Neural progenitor cell (in vitro differentiated cells): Measurements from ENCODE around the gene SLC5A2. TPM values are rescaled to one million over a fixed set of nuclear protein-coding genes. Genes with fewer than 3 reads are reported as not detected.

Source experiments
- DNase-seq: peaks from one replicate; pipeline ENCODE4 v3.0.0-alpha.2; 2016; ENCODE audit warnings: low spot score
- H2AFZ ChIP-seq: fragments of 200-600 bp; sonication (generic); replicated peaks from 2 replicates; pipeline ENCODE4 v1.6.1; 2016; ENCODE audit warnings: antibody characterized with exemption
- H3F3A ChIP-seq: fragments of 200-600 bp; sonication (generic); 2 replicates; pipeline ENCODE4 v1.6.1; 2016; ENCODE audit warnings: antibody characterized with exemption, low read depth
- H3K27ac ChIP-seq: fragments of 200-600 bp; sonication (generic); 2 replicates; pipeline ENCODE4 v1.5.1; 2016; ENCODE audit warnings: mild to moderate bottlenecking
- H3K27me3 ChIP-seq: fragments of 200-600 bp; sonication (generic); 2 replicates; pipeline ENCODE4 v1.6.1; 2016; ENCODE audit warnings: mild to moderate bottlenecking, moderate library complexity
- H3K36me3 ChIP-seq: fragments of 200-600 bp; sonication (generic); 2 replicates; pipeline ENCODE4 v1.5.1; 2016
- H3K4me1 ChIP-seq: fragments of 200-600 bp; sonication (generic); 2 replicates; pipeline ENCODE4 v1.6.1; 2016; ENCODE audit warnings: mixed run types
- H3K4me2 ChIP-seq: fragments of 200-600 bp; sonication (generic); 2 replicates; pipeline ENCODE4 v1.6.1; 2016
- H3K4me3 ChIP-seq: fragments of 200-600 bp; sonication (generic); 2 replicates; pipeline ENCODE4 v1.5.1; 2016
- H3K79me2 ChIP-seq: fragments of 200-600 bp; sonication (generic); 2 replicates; pipeline ENCODE4 v1.6.1; 2016; ENCODE audit warnings: low read depth
- H3K9ac ChIP-seq: fragments of 200-600 bp; sonication (generic); 2 replicates; pipeline ENCODE4 v1.6.1; 2016
- H3K9me3 ChIP-seq: fragments of 200-600 bp; sonication (generic); 2 replicates; pipeline ENCODE4 v1.5.1; 2016; ENCODE audit warnings: low read depth
- H4K20me1 ChIP-seq: fragments of 200-600 bp; sonication (generic); 2 replicates; pipeline ENCODE4 v1.6.1; 2016; ENCODE audit warnings: low read depth
- H3K27ac Mint-ChIP-seq: 3 replicates; pipeline ENCODE4 v1.8.0; 2021; ENCODE audit warnings: mixed read lengths
- H3K27me3 Mint-ChIP-seq: 2 replicates; pipeline ENCODE4 v1.8.0; 2022; ENCODE audit warnings: low read depth, mild to moderate bottlenecking, inconsistent platforms, moderate library complexity, mixed read lengths; ENCODE audit not compliant: insufficient read depth
- H3K36me3 Mint-ChIP-seq: 3 replicates; pipeline ENCODE4 v1.8.0; 2021; ENCODE audit warnings: mixed read lengths
- H3K4me1 Mint-ChIP-seq: 3 replicates; pipeline ENCODE4 v1.8.0; 2021; ENCODE audit warnings: mixed read lengths
- H3K4me3 Mint-ChIP-seq: 3 replicates; pipeline ENCODE4 v1.8.0; 2021; ENCODE audit warnings: mild to moderate bottlenecking, moderate library complexity, mixed read lengths
- H3K9me3 Mint-ChIP-seq: 3 replicates; pipeline ENCODE4 v1.8.0; 2020; ENCODE audit warnings: mixed read lengths
- EZH2 ChIP-seq: fragments of 200-600 bp; sonication (generic); IDR thresholded peaks from 2 replicates; pipeline ENCODE4 v1.6.1; 2017; ENCODE audit warnings: antibody characterized with exemption, mild to moderate bottlenecking, moderate library complexity
- EZH2phosphoT487 ChIP-seq: fragments of 200-600 bp; sonication (generic); IDR thresholded peaks from 2 replicates; pipeline ENCODE4 v1.6.1; 2017; ENCODE audit warnings: antibody characterized with exemption
- total RNA-seq: library from RNA; depleted of rRNA; stranded (reverse); fragments of >200 nt; gene quantifications from 2 replicates; pipeline ENCODE4 v1.2.3, GENCODE V29; 2015; ENCODE audit warnings: low replicate concordance
- TF ChIP-seq, protein P1 (sequence below): fragments of 200-600 bp; sonication (generic); IDR thresholded peaks from 2 replicates; pipeline ENCODE4 v1.5.1; 2017; ENCODE audit warnings: antibody characterized with exemption, mild to moderate bottlenecking

SLC5A2 gene
- total RNA-seq, 1 donor from 2014 or later, result not detected

- no peaks in the 10 kb centered on the region for H3K9me3 Mint-ChIP-seq
- Histone ChIP-seq H3K79me2 (peaks cover 15% of the 10 kb centered on the region), H3K9me3 (no peaks in the 10 kb centered on the region), H4K20me1 (peaks cover 3% of the 10 kb centered on the region), H3K36me3 (no peaks in the 10 kb centered on the region), H3K4me2 (no peak overlapping the region), H3K27me3 (no peaks in the 10 kb centered on the region), H3K9ac (no peak overlapping the region), H3K4me3 (no peak overlapping the region), H3F3A (no peaks in the 10 kb centered on the region), H2AFZ (no peak overlapping the region), H3K27ac (no peak overlapping the region), H3K4me1 (peaks cover 13% of the 10 kb centered on the region)
- TF ChIP-seq, protein P1, sequence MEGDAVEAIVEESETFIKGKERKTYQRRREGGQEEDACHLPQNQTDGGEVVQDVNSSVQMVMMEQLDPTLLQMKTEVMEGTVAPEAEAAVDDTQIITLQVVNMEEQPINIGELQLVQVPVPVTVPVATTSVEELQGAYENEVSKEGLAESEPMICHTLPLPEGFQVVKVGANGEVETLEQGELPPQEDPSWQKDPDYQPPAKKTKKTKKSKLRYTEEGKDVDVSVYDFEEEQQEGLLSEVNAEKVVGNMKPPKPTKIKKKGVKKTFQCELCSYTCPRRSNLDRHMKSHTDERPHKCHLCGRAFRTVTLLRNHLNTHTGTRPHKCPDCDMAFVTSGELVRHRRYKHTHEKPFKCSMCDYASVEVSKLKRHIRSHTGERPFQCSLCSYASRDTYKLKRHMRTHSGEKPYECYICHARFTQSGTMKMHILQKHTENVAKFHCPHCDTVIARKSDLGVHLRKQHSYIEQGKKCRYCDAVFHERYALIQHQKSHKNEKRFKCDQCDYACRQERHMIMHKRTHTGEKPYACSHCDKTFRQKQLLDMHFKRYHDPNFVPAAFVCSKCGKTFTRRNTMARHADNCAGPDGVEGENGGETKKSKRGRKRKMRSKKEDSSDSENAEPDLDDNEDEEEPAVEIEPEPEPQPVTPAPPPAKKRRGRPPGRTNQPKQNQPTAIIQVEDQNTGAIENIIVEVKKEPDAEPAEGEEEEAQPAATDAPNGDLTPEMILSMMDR, result no peak
- no peak for TF ChIP-seq EZH2
- TF ChIP-seq EZH2phosphoT487, result no peak
- H3K27me3 Mint-ChIP-seq, result peaks cover 5% of the 10 kb centered on the region
- peaks cover 22% of the 10 kb centered on the region for H3K4me1 Mint-ChIP-seq
- no peak overlapping the region for H3K27ac Mint-ChIP-seq
- DNase-seq, result no peak
- peak overlapping the region; percentile 7 for H3K4me3 Mint-ChIP-seq
- H3K36me3 Mint-ChIP-seq, result no peaks in the 10 kb centered on the region
Observed at GRCh38 chr16:31505483-31505882, 22.6 kb downstream of the SLC5A2 start.

GRCh38 chr16:31507617-31507928 is 24.6 kb downstream of the SLC5A2 start:
- H3K9me3 ChIP-seq, result no peaks in the 10 kb centered on the region
- Mint-ChIP-seq H3K27ac (peak overlapping the region; percentile 83), H3K4me3 (peak overlapping the region; percentile 94), H3K4me1 (peaks cover 22% of the 10 kb centered on the region), H3K27me3 (peaks cover 8% of the 10 kb centered on the region), H3K36me3 (no peaks in the 10 kb centered on the region), H3K9me3 (no peaks in the 10 kb centered on the region)
- peak overlapping the region; percentile 98 for H3K4me2 ChIP-seq
- TF ChIP-seq, protein P1, result no peak
- TF ChIP-seq EZH2, result no peak
- no peak for TF ChIP-seq EZH2phosphoT487
- H3K36me3 ChIP-seq, result no peaks in the 10 kb centered on the region
- peak overlapping the region; percentile 78 for H2AFZ ChIP-seq
- H4K20me1 ChIP-seq, result no peaks in the 10 kb centered on the region
- no peaks in the 10 kb centered on the region for H3K27me3 ChIP-seq
- peaks cover 15% of the 10 kb centered on the region for H3K79me2 ChIP-seq
- peak overlapping the region; percentile 81 for H3K9ac ChIP-seq
- H3K4me3 ChIP-seq, result peak overlapping the region; percentile 96
- peak overlapping the region; percentile 11 for H3K27ac ChIP-seq
- no peaks in the 10 kb centered on the region for H3F3A ChIP-seq
- H3K4me1 ChIP-seq, result peaks cover 13% of the 10 kb centered on the region
- no peak for DNase-seq

DNA sequence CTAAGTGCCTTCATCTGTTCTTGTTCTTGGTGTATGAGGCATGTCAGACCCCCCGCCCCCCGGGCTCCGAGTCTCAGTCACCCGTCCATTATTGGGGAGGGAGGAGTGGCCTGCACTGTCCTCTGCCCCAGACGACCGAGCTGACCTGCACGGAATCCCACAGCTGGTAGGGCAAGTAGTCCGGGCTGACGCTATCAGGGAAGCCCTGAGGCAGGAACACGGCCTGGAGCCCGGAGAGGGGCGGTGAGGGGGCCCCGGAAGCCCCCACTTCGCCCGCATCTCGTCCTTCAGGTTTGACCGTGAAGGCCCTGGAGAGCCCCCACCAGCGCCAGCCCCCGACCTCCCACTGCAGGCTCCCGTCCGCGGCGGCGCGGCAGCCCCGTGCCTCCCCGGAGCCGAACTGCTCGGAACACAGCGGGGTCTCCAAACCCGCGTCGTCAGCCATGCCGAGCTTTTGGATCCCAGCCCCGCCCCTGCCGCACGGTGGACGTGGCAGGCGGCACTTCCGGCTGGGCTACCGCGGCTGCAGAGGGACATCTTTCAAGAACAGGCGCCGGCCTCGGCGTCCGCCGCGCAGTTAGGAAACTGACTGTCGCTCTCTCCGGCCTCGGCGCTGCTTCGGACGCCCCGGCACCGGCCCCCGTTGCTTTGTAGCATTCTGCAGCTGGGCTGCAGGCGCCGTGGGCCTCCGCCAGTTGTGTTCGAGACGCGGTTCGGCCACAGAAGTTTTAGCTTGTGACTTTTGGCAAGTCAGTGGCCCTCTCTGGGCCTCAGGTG is 25.2 kb downstream of the SLC5A2 start, which contains the start of gene RUSF1:
Gene RUSF1, minus strand, starts transcription at position 463 of the 777 bp plus-strand sequence. Its CDS starts 18 bp downstream, at position 445.
- Histone ChIP-seq H3K9me3 (no peaks in the 10 kb centered on the region), H3K4me2 (peak within 1 kb of the TSS; percentile 98), H3F3A (no peaks in the 10 kb centered on the region), H3K9ac (peak within 1 kb of the TSS; percentile 81), H3K4me3 (peak within 1 kb of the TSS; percentile 96), H2AFZ (peak within 1 kb of the TSS; percentile 78), H3K79me2 (peaks cover 15% of the 10 kb centered on the region), H3K36me3 (no peaks in the 10 kb centered on the region), H3K4me1 (peaks cover 13% of the 10 kb centered on the region), H3K27ac (peak within 1 kb of the TSS; percentile 48), H4K20me1 (no peaks in the 10 kb centered on the region), H3K27me3 (no peaks in the 10 kb centered on the region)
- peaks cover 22% of the 10 kb centered on the region for H3K4me1 Mint-ChIP-seq
- H3K27ac Mint-ChIP-seq, result peak within 1 kb of the TSS; percentile 96
- TF ChIP-seq, protein P1, result no peak
- TF ChIP-seq EZH2phosphoT487 (no peak), EZH2 (no peak)
- no peaks in the 10 kb centered on the region for H3K36me3 Mint-ChIP-seq
- H3K27me3 Mint-ChIP-seq, result peaks cover 8% of the 10 kb centered on the region
- H3K9me3 Mint-ChIP-seq, result no peaks in the 10 kb centered on the region
- H3K4me3 Mint-ChIP-seq, result peak within 1 kb of the TSS; percentile 94
- peak; percentile 97 for DNase-seq
